Calu3 (cell line): ENCODE data around the gene CLUH. TPM values are rescaled to one million over a fixed set of nuclear protein-coding genes. Genes with fewer than 3 reads are reported as not detected.

Source experiments
- BruUV-seq: library from RNA; stranded (reverse); fragments of 400-500 nt; replicated peaks from 2 replicates; lab custom pipeline; 2021; lab: Mats Ljungman, UMichigan
- CTCF ChIA-PET: fragments of 300-600 bp; sonication (Branson Sonifier 250); formaldehyde crosslinking; loops from one replicate; lab custom pipeline; 2022; ENCODE audit warnings: antibody characterized with exemption; lab: Charles Lee
- DNase-seq: peaks from one replicate; pipeline ENCODE4 v3.0.0; 2022
- H3K27ac Mint-ChIP-seq: one replicate; pipeline ENCODE4 v1.8.0; 2022; ENCODE audit warnings: mixed read lengths; ENCODE audit not compliant: unreplicated experiment
- H3K27me3 Mint-ChIP-seq: one replicate; pipeline ENCODE4 v1.8.0; 2022; ENCODE audit warnings: mixed read lengths; ENCODE audit not compliant: unreplicated experiment
- H3K36me3 Mint-ChIP-seq: one replicate; pipeline ENCODE4 v1.8.0; 2022; ENCODE audit warnings: mild to moderate bottlenecking, moderate library complexity, mixed read lengths; ENCODE audit not compliant: insufficient read depth, unreplicated experiment
- H3K4me1 Mint-ChIP-seq: one replicate; pipeline ENCODE4 v1.8.0; 2022; ENCODE audit warnings: mild to moderate bottlenecking, low read depth, mixed read lengths; ENCODE audit not compliant: unreplicated experiment
- H3K4me3 Mint-ChIP-seq: one replicate; pipeline ENCODE4 v1.8.0; 2022; ENCODE audit warnings: mild to moderate bottlenecking, low read depth, moderate library complexity, mixed read lengths; ENCODE audit not compliant: unreplicated experiment
- H3K9me3 Mint-ChIP-seq: one replicate; pipeline ENCODE4 v1.8.0; 2022; ENCODE audit warnings: low read depth, mixed read lengths; ENCODE audit not compliant: unreplicated experiment
- CTCF ChIP-seq: fragments of 200-600 bp; IDR thresholded peaks from one replicate; pipeline ENCODE4 v1.8.0; 2022; ENCODE audit warnings: antibody characterized with exemption; ENCODE audit not compliant: unreplicated experiment
- intact Hi-C: fragments of 100-400 bp; cut with micrococcal nuclease; formaldehyde crosslinking; loops from one replicate; pipeline ENCODE4 v1.10.0; 2022; ENCODE audit not compliant: unreplicated experiment
- total RNA-seq: library from RNA; stranded (reverse); gene quantifications from 2 replicates; pipeline ENCODE4 v1.2.3, GENCODE V29; 2022

Gene CLUH
- total RNA-seq, 1 experiment from 2014 or later = 103 TPM

- no peak for DNase-seq
- H3K27me3 Mint-ChIP-seq = peaks cover 37% of the 10 kb centered on the region
- intact Hi-C loops = no loop called here
- TF ChIP-seq CTCF = no peak
- CTCF ChIA-PET = no interaction called here
- H3K36me3 Mint-ChIP-seq = no peaks in the 10 kb centered on the region
- H3K27ac Mint-ChIP-seq = no peak overlapping the region
- BruUV-seq = no TSS peak
- H3K4me3 Mint-ChIP-seq = no peak overlapping the region
- H3K9me3 Mint-ChIP-seq = no peaks in the 10 kb centered on the region
- H3K4me1 Mint-ChIP-seq = no peaks in the 10 kb centered on the region
Measured at GRCh38 chr17:2750721-2751120, 39.2 kb upstream of the CLUH start.

GRCh38 chr17:2749784-2750181, 38.2 kb upstream of the CLUH start:
- CTCF ChIA-PET = no interaction called here
- DNase-seq = peak; percentile 78
- H3K9me3 Mint-ChIP-seq = no peaks in the 10 kb centered on the region
- intact Hi-C loops = no loop called here
- H3K4me3 Mint-ChIP-seq = no peak overlapping the region
- BruUV-seq = no TSS peak
- H3K27me3 Mint-ChIP-seq = peaks cover 42% of the 10 kb centered on the region
- H3K36me3 Mint-ChIP-seq = no peaks in the 10 kb centered on the region
- no peak overlapping the region for H3K27ac Mint-ChIP-seq
- no peaks in the 10 kb centered on the region for H3K4me1 Mint-ChIP-seq
- TF ChIP-seq CTCF = no peak

GRCh38 chr17:2749058-2749783, 37.7 kb upstream of the CLUH start, which contains the start of gene CCDC92B:
Gene CCDC92B (minus strand): TSS chr17:2749652. CDS start chr17:2735145, 14,507 bp downstream.
- BruUV-seq = no TSS peak
- CTCF ChIA-PET = no interaction called here
- peaks cover 48% of the 10 kb centered on the region for H3K27me3 Mint-ChIP-seq
- no peak within 1 kb of the TSS for H3K4me3 Mint-ChIP-seq
- TF ChIP-seq CTCF = no peak
- H3K27ac Mint-ChIP-seq = no peak within 1 kb of the TSS
- DNase-seq = no peak
- no peaks in the 10 kb centered on the region for H3K4me1 Mint-ChIP-seq
- intact Hi-C loops = no loop called here
- no peaks in the 10 kb centered on the region for H3K36me3 Mint-ChIP-seq
- no peaks in the 10 kb centered on the region for H3K9me3 Mint-ChIP-seq

- Mint-ChIP-seq H3K27ac (no peak overlapping the region), H3K36me3 (no peaks in the 10 kb centered on the region), H3K27me3 (peaks cover 85% of the 10 kb centered on the region), H3K9me3 (no peaks in the 10 kb centered on the region), H3K4me3 (no peak overlapping the region), H3K4me1 (no peaks in the 10 kb centered on the region)
- CTCF ChIA-PET = no interaction called here
- no peak for TF ChIP-seq CTCF
- DNase-seq = no peak
- intact Hi-C loops = no loop called here
- BruUV-seq = no TSS peak
Measured at GRCh38 chr17:2745317-2746037, 33.9 kb upstream of the CLUH start.
